ENCODE results near the gene SLC35E1. TPM values are rescaled to one million over a fixed set of nuclear protein-coding genes. Genes with fewer than 3 reads are reported as not detected.

The SLC35E1 gene
- total and polyA plus RNA-seq, 2 of the 4 experiments (the other 2 are of a cell fraction): 22.6 to 38.0 TPM

DNA sequence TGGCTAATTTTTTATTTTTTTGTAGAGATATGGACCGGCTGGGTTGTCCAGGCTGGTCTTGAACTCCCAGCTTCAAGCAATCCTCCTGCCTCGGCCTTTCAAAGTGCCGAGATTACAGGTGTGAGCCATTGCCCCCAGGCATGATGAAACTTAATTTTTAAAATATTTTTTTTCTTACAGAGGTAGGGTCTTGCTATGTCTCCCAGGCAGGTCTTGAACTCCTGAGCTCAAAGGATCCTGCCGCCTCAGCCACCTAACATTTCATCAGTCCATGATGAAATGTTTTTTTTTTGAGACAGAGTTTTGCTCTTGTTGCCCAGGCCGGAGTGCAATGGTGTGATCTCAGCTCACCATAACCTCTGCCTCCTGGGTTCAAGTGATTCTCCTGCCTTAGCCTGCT lies 63.7 kb downstream of the SLC35E1 start:
- H3K9me3 ChIP-seq (ENCODE audit: control insufficient read depth, insufficient read depth, low read length): no peaks in the 10 kb centered on the region
- H3K18ac ChIP-seq (ENCODE audit: low read depth, low read length): no peak overlapping the region
- H2AK9ac ChIP-seq (replicated peaks; ENCODE audit: low read depth, low read length, poor library complexity): no peak overlapping the region
- intact Hi-C loops (cut with micrococcal nuclease) (no loop called here), dilution Hi-C loops (cut with HindIII; ENCODE audit: low sequenced_read_pairs, unreplicated experiment) (no loop called here), in situ Hi-C loops (cut with MboI; ENCODE audit: low sequenced_read_pairs) (no loop called here)
- no peak overlapping the region for H2BK120ac ChIP-seq (ENCODE audit: low read depth, low read length)
- TF ChIP-seq RFX5 (IDR thresholded peaks at IDR 0.05; ENCODE audit: low read depth, low read length): no peak
- no peaks in the 10 kb centered on the region for H3K27me3 ChIP-seq (ENCODE audit: control insufficient read depth, insufficient read depth, low read length)
- no peak overlapping the region for H3K4me3 ChIP-seq (ENCODE audit: insufficient read depth, low read depth, low read length)
- no peak overlapping the region for H3K4me2 ChIP-seq (ENCODE audit: low read depth, low read length)
- no peak overlapping the region for H2BK20ac ChIP-seq (ENCODE audit: low read depth, low read length)
- DNase-seq (no peak), ATAC-seq (ENCODE audit: low read depth) (no peak)
- POLR2A ChIA-PET (ENCODE audit: unreplicated experiment): no interaction called here
- peaks cover 5% of the 10 kb centered on the region; the same call in 1 of the 2 replicates for H3K4me1 ChIP-seq (ENCODE audit: control insufficient read depth, insufficient read depth, low read length)
- H2BK15ac ChIP-seq (ENCODE audit: low read depth, low read length): no peak overlapping the region
- H3K14ac ChIP-seq (replicated peaks; ENCODE audit: low read depth, low read length): no peak overlapping the region
- H4K5ac ChIP-seq (ENCODE audit: low read depth, low read length): no peak overlapping the region
- no peak overlapping the region for H3K56ac ChIP-seq (ENCODE audit: extremely low read depth, insufficient read depth, low read length)
- H3K36me3 ChIP-seq (ENCODE audit: control insufficient read depth, insufficient read depth, low read length): peaks cover 40% of the 10 kb centered on the region
- CTCF ChIA-PET: no interaction called here
- H3K9ac ChIP-seq (ENCODE audit: low read depth, low read length): no peak overlapping the region
- BruUV-seq (replicated peaks): no TSS peak
- H3K4ac ChIP-seq (ENCODE audit: low read depth, low read length): no peak overlapping the region
- no peak overlapping the region for H3K27ac ChIP-seq (ENCODE audit: insufficient read depth, low read length)
- no peak overlapping the region for H4K91ac ChIP-seq (ENCODE audit: insufficient read depth, low read depth, low read length)
- no peak overlapping the region for H2AK5ac ChIP-seq (ENCODE audit: low read depth, low read length)
- no peaks in the 10 kb centered on the region for H3K9me1 ChIP-seq (ENCODE audit: insufficient read depth, low read length)
- H2BK5ac ChIP-seq (ENCODE audit: low read depth, low read length, poor library complexity, severe bottlenecking): no peak overlapping the region
- H4K20me1 ChIP-seq (ENCODE audit: insufficient read depth, low read length): no peaks in the 10 kb centered on the region
- no peaks in the 10 kb centered on the region for H3K79me1 ChIP-seq (ENCODE audit: low read depth in 1 of 2, low read length in 2 of 2)
- H4K8ac ChIP-seq (ENCODE audit: low read depth in 2 of 2, low read length in 2 of 2): no peak overlapping the region
- no CpG with 5 or more reads among the region's 5 CpGs for WGBS, 2 experiments (ENCODE audit: extremely low coverage in 2 of 2, insufficient read length in 1 of 2)
- H2AFZ ChIP-seq (replicated peaks; ENCODE audit: low read length, poor library complexity): no peak overlapping the region
- H3K23ac ChIP-seq (ENCODE audit: low read depth, low read length): no peak overlapping the region

All from IMR-90 (cell line).